GM21825 (cell line): ENCODE measurements around the gene GALNT9.
A peak's percentile ranks its signal among the peaks of the same experiment; 100 is the strongest.
"Not testable (repeated sequence)": the region's sequence is repeated elsewhere in the genome, so short reads cannot be mapped to it uniquely, and the experiment has no call there.

Experiments
- ATAC-seq: cut with Tn5 transposase; IDR thresholded peaks from one replicate; pipeline ENCODE4 v1.9.1; 2021; ENCODE audit warnings: mild to moderate bottlenecking, moderate library complexity; ENCODE audit not compliant: unreplicated experiment

GALNT9 gene

GRCh38 chr12:132204063-132204792, 125.2 kb downstream of the GALNT9 start:
- ATAC-seq, result no peak

- no peak for ATAC-seq
These were observed 126.3 kb downstream of the GALNT9 start for GRCh38 chr12:132202929-132203721.

GRCh38 chr12:132201391-132202120, 127.8 kb downstream of the GALNT9 start:
- no peak for ATAC-seq

- no peak for ATAC-seq
These were observed 128.6 kb downstream of the GALNT9 start for GRCh38 chr12:132200800-132201199.

- no peak for ATAC-seq
These were observed 129.7 kb downstream of the GALNT9 start for GRCh38 chr12:132199526-132200319.

- no peak for ATAC-seq
These were observed 130.3 kb downstream of the GALNT9 start for GRCh38 chr12:132199101-132199500.

DNA sequence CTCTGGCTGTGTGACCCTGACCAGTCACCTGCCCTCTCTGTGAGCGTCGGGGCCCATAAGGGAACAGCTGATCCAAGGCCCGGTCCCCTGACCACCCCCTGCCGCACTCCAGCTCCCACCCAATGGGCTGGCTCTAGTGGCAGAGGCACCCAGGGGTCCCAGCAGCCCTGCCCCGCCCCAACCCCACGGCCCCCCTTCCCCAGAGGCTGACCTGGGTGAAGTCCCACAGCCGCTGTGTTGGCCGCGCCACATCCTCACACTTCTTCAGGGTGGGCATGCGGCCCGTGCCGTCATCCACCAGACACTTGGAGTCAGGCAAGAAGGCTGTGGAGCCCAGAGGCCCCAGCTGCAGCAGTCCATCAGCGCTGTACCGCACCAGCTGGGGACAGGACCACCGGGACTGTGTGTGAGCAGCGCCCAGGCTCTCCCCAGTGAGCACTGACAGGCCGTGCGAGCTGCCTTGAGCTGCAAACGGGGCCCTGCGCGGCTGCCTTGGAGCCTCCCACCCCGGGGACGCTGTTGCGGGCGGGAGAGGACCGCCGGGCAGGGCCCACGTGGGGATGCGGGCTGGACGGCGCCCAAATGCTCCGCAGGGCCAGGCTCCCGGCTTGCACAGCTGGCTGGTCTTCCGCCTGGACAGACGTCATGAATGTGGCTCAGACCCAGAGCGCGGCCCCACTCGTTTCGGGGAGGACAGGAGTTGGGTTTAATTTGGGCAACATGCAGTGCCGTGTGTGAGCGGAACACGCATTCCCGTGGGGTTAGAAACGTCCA, 131.6 kb downstream of the GALNT9 start:
- ATAC-seq, result no peak

DNA sequence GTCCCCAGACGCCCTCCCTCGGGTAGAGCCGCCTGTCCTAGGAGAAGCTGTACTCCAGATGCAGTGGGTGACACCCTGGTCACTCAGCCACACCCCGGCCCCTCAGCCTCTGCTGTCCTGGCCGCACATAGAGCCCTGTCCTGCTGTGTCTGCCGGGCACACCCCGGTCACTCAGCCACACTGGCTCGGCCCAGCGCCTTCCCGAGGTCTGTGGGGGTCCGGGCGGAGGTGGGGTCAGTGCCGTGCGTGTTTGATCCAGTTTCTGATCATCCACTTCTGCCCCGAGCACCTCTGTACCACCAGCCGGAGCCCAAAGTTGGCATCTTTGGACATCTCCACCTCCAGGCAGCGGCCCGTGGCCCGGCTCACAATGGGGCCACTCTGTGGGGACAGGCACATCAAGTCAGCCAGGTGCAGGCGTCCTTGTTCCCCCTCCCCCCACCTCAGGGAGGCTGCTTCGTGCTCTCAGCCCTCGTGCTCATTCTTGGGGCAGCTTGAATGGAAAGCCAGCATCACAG, 132.5 kb downstream of the GALNT9 start:
- ATAC-seq, result no peak

DNA sequence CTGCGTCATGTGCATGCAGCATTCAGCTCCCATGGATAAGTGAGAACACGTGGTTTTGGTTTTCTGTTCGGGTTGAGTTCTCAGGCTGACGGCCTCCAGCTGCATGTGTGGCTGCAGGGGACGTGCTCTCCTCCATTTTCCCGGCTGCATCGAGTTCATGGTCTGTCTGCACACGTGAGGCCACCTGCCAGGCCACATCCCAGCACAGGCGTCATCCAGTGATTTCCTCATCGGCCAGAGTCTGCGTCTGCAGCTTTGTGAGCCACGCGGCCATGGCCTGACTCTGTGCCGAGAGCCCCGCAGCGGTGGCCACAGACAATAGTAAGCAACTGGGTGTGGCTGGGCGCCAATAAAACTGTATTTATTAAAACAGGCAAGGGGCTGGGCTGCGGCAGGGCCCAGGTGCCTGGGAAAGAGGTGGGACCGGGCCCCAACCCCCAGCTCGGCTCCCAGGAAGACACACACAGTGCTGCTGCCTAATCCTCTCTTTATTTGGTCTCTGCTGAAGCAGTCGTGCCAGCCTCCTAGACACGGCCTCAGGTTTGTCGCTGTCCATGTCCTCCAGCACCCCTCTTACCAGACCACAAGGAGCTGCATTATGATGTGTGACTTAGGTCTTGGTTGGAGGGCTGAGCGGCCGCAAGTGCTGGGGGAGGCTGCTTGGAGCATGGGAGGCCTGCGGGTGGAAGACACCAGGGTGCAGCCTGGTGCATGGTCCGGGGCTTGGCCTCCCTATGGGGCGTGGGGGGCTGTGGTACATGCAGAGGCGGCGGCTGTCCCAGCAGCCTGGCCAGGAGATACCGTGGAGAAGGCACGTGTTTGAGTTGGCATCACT, 133.1 kb downstream of the GALNT9 start:
- no peak for ATAC-seq

GRCh38 chr12:132195242-132195641, 134.1 kb downstream of the GALNT9 start:
- not testable (repeated sequence) for ATAC-seq

DNA sequence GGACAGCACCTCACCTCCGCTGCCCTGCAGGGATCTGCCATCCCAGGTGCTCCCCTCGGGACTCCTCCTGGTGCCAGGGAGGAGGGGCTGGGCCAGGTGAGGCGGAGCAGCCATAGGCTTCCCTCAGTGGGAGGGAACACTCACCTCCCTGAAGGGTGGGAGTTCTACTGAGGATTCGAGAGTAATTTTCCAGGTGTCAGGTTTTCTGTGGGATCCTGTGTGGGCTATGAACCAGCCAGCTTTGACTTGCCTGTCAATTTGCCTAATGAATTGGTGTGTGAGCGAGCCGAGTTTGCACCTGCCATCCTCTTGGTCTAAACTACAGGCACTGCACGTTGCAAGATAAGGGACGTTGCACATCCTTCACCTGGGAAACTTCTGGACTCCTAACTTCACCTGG, 134.8 kb downstream of the GALNT9 start:
- ATAC-seq, result no peak

DNA sequence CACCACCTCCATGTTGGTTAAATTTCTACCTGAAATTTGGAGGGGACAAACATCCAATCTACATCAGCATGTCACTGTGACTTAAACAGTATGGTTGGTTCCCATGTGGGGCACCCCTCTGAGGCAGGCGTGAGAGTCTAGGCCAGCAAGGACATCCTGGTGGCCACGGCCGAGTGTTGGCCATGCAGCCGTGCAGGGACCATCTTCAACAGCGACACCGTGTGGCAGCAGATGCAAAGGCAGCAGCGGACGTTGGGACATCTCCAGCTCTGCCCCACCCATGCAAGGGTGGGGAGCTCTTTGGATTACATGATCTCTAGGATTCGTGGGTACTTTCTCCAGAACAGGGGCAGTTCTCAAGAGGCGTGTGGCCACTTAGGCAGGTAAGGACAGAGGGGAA, 135.3 kb downstream of the GALNT9 start:
- no peak for ATAC-seq

GRCh38 chr12:132191715-132192553, 137.5 kb downstream of the GALNT9 start:
- ATAC-seq, result no peak

DNA sequence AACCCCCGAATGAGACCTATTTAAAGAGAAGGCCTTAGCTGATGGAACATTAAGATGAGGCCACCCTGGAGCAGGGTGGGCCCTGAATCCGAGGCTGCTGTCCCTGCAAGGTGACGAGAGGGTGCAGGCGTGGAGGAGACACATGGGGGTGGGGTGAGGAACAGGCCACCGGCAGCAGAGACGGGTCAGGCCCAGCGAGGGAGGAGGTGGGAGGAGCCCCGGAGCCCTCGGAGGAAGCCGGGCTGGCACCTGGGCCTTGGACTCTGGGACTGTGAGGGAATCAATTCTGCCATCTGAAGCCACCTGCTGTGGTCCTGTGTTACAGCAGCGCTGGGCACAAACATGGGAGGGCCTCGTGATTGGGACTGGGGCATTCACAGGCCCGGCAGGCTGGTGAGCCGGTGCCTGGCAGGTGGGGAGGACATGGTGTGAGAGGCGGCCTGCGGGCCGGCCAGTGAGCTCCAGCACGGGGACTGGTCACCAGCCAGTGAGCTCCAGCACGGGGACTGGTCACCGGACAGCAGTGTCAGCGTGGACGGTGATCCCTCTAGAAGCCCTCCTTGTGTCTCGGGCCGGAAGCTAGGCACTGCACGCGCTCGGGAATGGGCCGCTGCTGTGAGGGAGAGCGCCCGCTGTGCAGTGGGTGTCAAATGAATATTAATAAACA, 138.4 kb downstream of the GALNT9 start:
- no peak for ATAC-seq

GRCh38 chr12:132190012-132190755, 139.2 kb downstream of the GALNT9 start:
- no peak for ATAC-seq

DNA sequence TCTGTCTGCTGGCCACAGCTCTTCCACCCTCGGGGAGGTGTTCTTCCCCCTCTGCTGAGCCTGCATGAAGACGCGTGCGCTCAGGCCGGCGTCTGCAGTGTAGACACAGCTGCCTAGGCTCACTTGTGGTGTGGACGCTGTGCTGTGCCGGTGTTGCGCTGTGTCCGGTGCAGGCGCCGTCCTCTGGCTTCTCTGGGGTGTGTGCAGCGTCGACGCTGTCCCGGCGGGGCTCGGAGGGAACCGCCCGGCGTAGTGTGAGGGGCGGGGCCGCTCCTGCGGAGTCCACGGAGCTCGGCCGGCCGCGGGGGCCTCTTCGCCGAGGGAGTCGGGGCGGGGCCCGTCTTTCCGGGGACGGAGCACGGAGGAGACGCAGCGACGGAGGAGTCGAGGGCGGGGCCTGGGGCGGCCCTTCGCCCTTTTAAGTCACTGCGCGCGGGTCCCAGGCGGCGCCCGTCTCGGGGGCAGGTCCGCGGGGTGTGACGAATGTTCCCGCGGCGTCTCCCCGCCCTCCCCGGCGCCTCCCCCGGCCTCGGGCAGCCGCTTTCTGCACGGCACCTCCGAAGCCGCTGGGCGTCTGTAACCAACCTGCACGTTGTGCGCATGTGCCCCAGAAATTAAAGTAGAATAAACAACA, 139.9 kb downstream of the GALNT9 start:
- peak; percentile 88 for ATAC-seq
